Measurements from ENCODE around the gene DEPDC5. TPM values are rescaled to one million over a fixed set of nuclear protein-coding genes. Genes with fewer than 3 reads are reported as not detected.
"Not testable (repeated sequence)": the region's sequence is repeated elsewhere in the genome, so short reads cannot be mapped to it uniquely, and the experiment has no call there.

The DEPDC5 gene
- total RNA-seq, 2 experiments from 2014 or later: 33.8 to 39.3 TPM

DNA sequence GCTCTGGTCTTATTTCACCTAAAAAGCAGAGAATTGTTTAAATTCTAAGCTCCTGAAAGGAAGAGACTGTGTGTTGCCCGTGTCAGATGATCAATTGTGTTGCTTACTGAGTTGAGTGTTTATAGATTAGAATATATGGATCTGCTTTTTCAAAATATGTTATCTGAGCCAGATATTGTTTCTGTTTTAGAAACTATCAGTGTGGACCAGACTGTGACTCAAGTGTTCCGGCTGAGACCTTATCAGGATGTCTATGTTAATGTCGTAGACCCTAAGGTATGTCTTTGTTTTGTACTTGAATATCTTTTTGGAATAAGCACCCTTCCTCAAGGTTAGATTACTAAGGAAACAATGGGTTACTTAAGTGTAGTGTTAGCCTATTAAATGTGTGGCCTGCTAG, 11.0 kb downstream of the DEPDC5 start:
- no peak for DNase-seq
- no peak overlapping the region for H3K27ac Mint-ChIP-seq
- no peaks in the 10 kb centered on the region for H3K27me3 Mint-ChIP-seq
- H3K9me3 Mint-ChIP-seq: no peaks in the 10 kb centered on the region
- H3K36me3 Mint-ChIP-seq: peaks cover 35% of the 10 kb centered on the region
- H3K4me1 Mint-ChIP-seq: peaks cover 2% of the 10 kb centered on the region
- no peak overlapping the region for H3K4me3 Mint-ChIP-seq

DNA sequence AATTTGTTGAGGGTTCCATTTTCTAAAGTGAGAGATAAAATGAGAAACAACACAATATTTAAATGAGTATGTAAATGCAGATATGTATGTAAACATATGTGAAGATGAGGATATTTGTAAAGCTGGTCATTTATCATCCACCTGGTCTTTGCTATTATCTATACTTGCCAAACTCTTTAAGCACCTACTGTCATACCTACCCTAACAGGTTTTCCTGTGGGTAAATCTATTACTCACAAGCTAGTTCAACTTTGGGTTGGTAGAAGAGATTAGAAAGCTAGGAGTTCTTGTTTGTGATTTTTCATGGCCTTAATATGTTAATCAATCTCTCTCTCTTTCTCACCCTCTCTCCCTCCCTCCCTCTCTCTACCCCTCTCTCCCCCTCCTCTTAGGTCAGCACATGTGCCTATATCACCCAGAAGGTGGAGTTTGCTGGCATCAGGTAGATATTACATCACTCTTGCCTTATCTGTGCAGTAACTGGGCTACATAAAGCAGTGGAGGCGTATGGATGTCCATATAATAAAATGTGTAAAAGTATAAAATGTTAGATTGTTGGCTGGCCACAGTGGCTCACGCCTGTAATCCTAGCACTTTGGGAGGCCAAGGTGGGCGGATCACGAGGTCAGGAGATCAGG, 14.7 kb downstream of the DEPDC5 start:
- Mint-ChIP-seq H3K27ac (peak overlapping the region; percentile 66), H3K4me3 (no peak overlapping the region)
- no peak for DNase-seq

DNA sequence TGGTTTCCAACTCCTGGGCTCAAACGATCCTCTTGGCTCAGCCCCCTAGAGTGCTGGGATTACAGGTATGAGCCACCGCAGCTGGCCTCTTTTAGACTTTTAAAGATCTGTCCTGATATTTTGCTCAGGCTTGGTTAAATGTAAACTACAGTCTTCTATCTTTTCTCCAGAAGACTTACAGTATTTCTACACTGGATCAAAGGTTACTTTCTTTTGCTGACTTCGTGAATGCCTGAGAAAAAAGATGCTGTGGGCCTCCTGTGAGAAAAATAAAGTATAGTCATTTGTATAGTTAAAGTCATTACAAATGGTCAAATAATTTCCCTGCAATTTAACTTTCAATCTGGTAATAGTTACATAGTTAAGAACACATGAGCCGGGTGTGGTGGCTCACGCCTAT, 19.6 kb downstream of the DEPDC5 start:
- H3K27me3 Mint-ChIP-seq: no peaks in the 10 kb centered on the region
- H3K4me3 Mint-ChIP-seq: no peak overlapping the region
- no peaks in the 10 kb centered on the region for H3K9me3 Mint-ChIP-seq
- no peak overlapping the region for H3K27ac Mint-ChIP-seq
- peaks cover 16% of the 10 kb centered on the region for H3K36me3 Mint-ChIP-seq
- H3K4me1 Mint-ChIP-seq: peaks cover 2% of the 10 kb centered on the region
- DNase-seq: no peak

More for the DNA sequence above, 14.7 kb downstream of the DEPDC5 start:
- Mint-ChIP-seq H3K9me3 (no peaks in the 10 kb centered on the region), H3K27me3 (no peaks in the 10 kb centered on the region), H3K36me3 (peaks cover 27% of the 10 kb centered on the region), H3K4me1 (peaks cover 2% of the 10 kb centered on the region)

DNA sequence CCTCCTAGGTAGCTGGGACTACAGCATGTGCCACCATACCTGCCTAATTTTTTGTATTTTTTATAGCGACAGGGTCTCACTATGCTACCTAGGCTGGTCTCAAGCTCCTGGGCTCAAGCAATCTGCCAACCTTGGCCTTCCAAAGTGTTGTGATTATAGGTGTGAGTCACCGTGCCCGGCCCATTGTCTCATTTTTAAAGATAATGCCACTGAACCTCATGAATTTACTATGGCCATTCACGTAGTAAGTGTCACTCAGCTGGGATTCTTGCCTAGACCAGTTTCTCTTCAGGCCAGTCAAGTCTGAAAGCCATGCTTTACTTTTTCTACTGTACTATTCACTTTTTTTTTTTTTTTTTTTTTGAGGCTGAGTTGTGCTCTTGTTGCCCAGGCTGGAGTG, 22.4 kb downstream of the DEPDC5 start:
- Mint-ChIP-seq H3K27me3 (no peaks in the 10 kb centered on the region), H3K27ac (no peak overlapping the region), H3K4me3 (no peak overlapping the region), H3K9me3 (no peaks in the 10 kb centered on the region), H3K36me3 (peaks cover 8% of the 10 kb centered on the region), H3K4me1 (no peaks in the 10 kb centered on the region)
- DNase-seq: no peak

DNA sequence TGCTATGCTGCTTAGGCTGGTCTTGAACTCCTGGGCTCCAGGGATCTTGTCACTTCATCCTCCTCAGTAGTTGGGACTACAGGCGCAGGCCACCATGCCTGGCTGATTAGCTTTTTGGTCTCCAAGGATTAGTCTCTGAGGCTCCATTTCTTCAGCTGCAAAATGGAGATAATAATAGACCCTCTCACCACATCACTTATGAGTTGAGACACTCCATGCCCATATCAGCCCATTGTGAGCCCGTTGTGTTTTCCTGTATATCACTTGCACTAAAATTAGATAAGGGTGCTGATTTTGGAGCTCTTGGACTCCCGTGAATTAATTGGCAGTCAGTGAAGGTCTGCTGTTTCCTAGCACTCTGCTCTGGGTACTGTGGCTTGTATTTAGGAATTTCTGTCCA, 36.0 kb downstream of the DEPDC5 start:
- Mint-ChIP-seq H3K27me3 (no peaks in the 10 kb centered on the region), H3K4me1 (peaks cover 8% of the 10 kb centered on the region), H3K36me3 (peaks cover 9% of the 10 kb centered on the region), H3K27ac (no peak overlapping the region), H3K9me3 (no peaks in the 10 kb centered on the region), H3K4me3 (no peak overlapping the region)
- no peak for DNase-seq

DNA sequence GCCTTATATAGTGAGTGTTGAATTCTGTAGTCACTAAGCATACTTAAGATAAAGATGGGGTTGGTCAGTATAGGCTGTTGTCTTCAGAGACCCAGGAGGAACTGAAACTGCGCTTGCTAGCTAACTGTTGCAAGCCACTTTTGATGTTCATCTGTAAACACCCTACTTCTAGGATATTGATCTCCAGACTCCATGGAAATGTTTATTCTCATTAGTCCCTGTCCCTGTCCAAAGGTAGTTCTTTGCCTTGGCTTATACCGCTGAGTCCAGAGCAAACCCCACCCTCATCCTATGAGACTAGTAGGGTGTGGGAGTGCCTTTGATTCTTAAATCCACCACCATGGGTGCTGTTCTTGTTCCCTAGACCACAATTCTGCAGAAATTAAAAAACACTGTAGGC, 36.4 kb downstream of the DEPDC5 start:
- Mint-ChIP-seq H3K4me1 (peaks cover 8% of the 10 kb centered on the region), H3K36me3 (peaks cover 9% of the 10 kb centered on the region), H3K27me3 (no peaks in the 10 kb centered on the region), H3K9me3 (no peaks in the 10 kb centered on the region), H3K4me3 (no peak overlapping the region), H3K27ac (no peak overlapping the region)
- DNase-seq: no peak

DNA sequence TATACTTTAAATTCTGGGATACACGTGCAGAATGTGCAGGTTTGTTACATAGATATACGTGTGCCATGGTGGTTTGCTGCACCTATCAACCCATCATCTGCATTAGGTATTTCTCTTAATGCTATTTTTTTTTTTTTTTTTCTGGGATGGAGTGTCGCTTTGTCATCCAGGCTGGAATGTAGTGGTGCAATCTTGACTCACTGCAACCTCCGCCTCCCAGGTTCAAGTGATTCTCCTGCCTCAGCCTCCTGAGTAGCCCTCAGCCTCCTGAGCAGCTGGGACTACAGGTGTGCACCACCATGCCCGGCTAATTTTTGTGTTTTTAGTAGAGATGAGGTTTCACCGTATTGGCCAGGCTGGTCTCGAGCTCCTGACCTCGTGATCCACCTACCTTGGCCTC, 45.5 kb downstream of the DEPDC5 start:
- DNase-seq, H3K27me3 Mint-ChIP-seq, H3K4me1 Mint-ChIP-seq, H3K4me3 Mint-ChIP-seq, H3K27ac Mint-ChIP-seq, H3K9me3 Mint-ChIP-seq: not testable (repeated sequence)
- H3K36me3 Mint-ChIP-seq: peaks cover 17% of the 10 kb centered on the region

DNA sequence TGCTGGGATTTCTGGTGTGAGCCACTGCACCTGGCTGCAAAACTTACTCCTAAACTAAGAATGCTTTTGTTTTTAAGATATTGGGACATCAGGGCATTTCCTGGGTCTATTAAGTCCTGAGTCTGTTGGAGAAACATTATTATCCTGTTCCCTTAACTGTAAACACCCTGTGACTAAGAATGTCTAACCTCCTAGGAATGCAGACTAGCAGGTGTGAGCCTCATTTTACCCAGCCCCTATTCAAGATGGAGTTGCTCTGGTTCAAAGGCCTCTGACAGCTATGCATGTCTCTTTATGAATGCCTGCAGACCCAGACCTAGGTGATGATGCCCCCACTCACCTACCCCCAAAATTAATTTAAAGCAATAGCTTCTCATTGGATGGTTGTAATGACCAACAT, 46.2 kb downstream of the DEPDC5 start:
- no peak for DNase-seq
- Mint-ChIP-seq H3K9me3 (no peaks in the 10 kb centered on the region), H3K27me3 (no peaks in the 10 kb centered on the region), H3K36me3 (peaks cover 18% of the 10 kb centered on the region), H3K4me1 (no peaks in the 10 kb centered on the region), H3K4me3 (no peak overlapping the region), H3K27ac (no peak overlapping the region)

DNA sequence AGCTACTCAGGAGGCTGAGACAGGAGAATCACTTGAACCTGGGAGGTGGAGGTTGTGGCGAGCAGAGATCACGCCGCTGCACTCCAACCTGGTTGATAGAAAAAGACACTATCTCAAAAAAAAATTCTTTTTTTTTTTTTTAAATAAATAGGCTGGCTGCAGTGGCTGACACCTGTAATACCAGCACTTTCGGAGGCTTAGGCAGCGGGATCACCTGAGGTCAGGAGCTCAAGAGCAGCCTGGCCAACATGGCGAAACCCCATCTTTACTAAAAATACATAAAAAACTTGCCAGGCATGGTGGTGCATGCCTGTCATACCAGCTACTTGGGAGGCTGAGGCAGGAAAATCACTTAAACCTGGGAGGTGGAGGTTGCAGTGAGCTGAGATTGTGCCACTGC, 47.0 kb downstream of the DEPDC5 start:
- not testable (repeated sequence) for H3K4me1 Mint-ChIP-seq, H3K9me3 Mint-ChIP-seq, H3K27ac Mint-ChIP-seq, DNase-seq, H3K4me3 Mint-ChIP-seq, H3K27me3 Mint-ChIP-seq
- H3K36me3 Mint-ChIP-seq: peaks cover 21% of the 10 kb centered on the region

DNA sequence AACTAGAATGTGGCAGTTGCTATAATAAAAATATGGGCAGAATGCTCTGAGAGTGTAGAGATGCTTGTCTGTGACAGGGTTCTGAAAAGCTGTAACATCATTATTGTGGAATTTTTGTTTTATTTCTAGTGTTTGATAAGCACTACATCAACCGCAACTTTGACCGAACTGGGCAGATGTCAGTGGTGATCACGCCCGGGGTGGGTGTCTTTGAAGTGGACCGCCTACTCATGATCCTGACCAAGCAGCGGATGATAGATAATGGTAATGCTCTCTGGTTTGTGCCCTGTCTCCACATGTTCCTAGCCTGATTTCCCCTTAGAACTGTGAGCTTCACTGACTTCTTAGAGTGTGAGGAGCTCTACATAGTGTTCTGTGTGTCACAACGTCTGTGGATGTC, 48.8 kb downstream of the DEPDC5 start:
- H3K36me3 Mint-ChIP-seq: peaks cover 23% of the 10 kb centered on the region
- no peak overlapping the region for H3K27ac Mint-ChIP-seq
- no peaks in the 10 kb centered on the region for H3K27me3 Mint-ChIP-seq
- no peak overlapping the region for H3K4me3 Mint-ChIP-seq
- no peak for DNase-seq
- H3K9me3 Mint-ChIP-seq: no peaks in the 10 kb centered on the region
- H3K4me1 Mint-ChIP-seq: no peaks in the 10 kb centered on the region

DNA sequence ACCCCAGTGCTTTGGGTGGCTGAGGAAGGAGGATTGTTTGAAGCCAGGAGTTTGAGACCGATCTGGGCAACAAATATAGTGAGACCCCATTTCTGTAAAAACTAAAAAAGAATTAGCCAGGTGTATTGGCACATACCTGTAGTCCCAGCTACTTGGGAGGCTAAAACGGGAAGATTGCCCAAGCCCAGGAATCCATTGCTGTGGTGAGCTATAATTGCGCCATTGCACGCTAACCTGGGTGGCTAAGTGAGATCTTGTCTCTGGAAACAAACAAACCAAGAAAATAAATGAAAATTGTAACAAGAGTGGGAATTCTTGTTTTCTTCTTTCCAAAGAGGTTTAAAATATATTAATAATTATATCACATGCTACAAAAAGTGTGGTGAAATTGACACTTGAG, 52.9 kb downstream of the DEPDC5 start:
- H3K4me1 Mint-ChIP-seq: no peaks in the 10 kb centered on the region
- H3K27ac Mint-ChIP-seq: no peak overlapping the region
- DNase-seq: no peak
- no peak overlapping the region for H3K4me3 Mint-ChIP-seq
- H3K36me3 Mint-ChIP-seq: peaks cover 34% of the 10 kb centered on the region
- H3K27me3 Mint-ChIP-seq: no peaks in the 10 kb centered on the region
- no peaks in the 10 kb centered on the region for H3K9me3 Mint-ChIP-seq

DNA sequence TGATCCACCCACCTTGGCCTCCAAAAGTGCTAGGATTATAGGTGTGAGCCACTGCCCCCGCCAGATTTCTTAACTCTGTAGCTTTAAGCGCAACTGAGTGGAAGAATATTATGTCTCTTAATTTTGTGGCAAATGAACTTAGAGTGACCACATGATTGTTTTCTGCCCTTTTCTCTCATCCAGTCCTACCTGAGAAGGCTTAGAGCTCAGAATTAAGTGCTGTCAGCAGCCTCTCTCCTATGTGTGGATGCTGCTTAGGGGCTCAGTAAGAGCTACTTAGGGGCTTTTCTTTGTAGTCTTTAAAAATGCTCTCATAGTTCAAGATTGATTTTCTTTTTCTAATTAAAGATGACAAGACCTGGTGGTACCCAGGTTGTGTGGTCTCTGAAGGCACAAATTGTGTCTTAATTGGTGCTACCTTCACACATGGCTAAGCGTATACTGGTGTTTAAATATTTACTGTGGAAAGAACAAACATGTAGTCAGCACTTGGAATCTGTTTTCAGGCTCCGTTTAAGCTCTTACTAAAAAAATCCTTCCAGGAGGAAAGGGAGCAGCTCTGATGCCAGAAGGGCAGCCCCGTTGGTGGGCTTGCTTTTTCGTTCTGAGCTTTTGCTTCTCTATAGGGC, 59.3 kb downstream of the DEPDC5 start:
- Mint-ChIP-seq H3K27me3 (no peaks in the 10 kb centered on the region), H3K9me3 (no peaks in the 10 kb centered on the region), H3K4me3 (no peak overlapping the region), H3K27ac (no peak overlapping the region), H3K4me1 (peaks cover 3% of the 10 kb centered on the region), H3K36me3 (peaks cover 37% of the 10 kb centered on the region)
- no peak for DNase-seq

DNA sequence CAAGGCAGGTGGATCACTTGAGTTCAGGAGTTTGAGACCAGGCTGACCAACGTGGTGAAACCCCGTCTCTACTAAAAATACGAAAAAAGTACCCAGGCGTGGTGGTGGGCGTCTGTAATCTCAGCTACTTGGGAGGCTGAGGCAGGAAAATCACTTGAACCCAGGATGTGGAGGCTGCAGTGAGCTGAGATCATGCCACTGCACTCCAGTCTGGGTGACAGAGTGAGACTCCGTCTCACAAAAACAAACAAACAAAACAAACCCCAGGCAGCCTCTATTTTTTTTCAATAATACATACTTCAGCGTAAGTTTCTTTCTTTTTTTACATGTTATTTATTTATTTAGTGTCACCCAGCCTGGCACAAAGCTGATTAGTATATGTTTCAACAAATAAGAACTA, 60.1 kb downstream of the DEPDC5 start:
- peaks cover 11% of the 10 kb centered on the region for H3K4me1 Mint-ChIP-seq
- not testable (repeated sequence) for H3K27ac Mint-ChIP-seq

DNA sequence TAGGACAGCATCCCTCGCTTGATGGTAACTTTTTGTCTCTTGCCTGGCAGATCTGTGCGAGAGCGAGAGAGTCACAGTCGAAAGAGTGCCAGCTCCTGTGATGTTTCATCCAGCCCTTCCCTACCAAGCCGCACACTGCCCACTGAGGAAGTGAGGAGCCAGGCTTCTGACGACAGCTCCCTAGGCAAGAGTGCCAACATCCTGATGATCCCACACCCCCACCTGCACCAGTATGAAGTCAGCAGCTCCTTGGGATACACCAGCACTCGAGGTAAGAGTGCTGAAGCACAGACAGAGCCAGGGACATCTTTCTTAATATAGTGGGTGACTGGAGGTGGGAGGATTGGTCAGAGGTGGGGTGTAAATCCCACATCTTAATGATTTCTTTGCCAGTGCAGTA, 61.1 kb downstream of the DEPDC5 start:
- peaks cover 52% of the 10 kb centered on the region for H3K36me3 Mint-ChIP-seq
- no peak overlapping the region for H3K27ac Mint-ChIP-seq
- peaks cover 13% of the 10 kb centered on the region for H3K4me1 Mint-ChIP-seq
- no peak overlapping the region for H3K4me3 Mint-ChIP-seq
- no peaks in the 10 kb centered on the region for H3K9me3 Mint-ChIP-seq
- no peaks in the 10 kb centered on the region for H3K27me3 Mint-ChIP-seq
- no peak for DNase-seq

More for the DNA sequence above, 60.1 kb downstream of the DEPDC5 start:
- H3K4me3 Mint-ChIP-seq, DNase-seq, H3K9me3 Mint-ChIP-seq, H3K27me3 Mint-ChIP-seq: not testable (repeated sequence)
- peaks cover 45% of the 10 kb centered on the region for H3K36me3 Mint-ChIP-seq

DNA sequence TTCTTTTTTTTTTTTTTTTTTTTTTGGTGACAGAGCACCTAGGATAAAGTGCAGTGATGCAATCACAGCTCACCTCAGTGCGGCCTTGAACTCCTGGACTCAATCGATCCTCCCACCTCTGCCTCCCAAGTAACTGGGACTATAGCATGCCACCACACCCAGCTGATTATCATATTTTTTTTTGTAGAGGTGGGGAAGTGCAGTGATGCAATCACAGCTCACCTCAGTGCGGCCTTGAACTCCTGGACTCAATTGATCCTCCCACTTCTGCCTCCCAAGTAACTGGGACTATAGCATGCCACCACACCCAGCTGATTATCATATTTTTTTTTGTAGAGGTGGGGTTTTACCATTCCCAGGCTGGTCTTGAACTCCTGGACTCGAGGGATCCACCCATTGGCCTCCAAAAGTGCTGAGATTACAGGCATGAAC, 61.6 kb downstream of the DEPDC5 start:
- H3K36me3 Mint-ChIP-seq: peaks cover 51% of the 10 kb centered on the region

DNA sequence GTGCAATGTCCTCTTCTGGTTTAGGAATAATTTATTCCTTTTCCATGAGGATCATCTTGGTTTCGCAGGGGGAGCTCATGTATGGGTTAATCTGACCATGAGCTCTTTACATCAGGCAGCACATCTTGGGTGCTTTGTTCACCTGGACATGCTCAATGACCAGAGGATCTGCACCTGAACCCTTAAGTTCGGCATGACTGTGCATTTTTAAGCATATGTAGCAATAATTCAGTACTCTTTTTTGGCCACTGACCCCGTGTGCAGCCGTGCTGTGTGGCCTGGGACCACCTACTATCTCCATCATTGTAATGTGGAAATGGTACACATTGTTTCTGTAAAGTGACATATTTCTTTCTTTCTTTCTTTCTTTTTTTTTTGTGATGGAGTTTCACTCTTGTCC, 62.9 kb downstream of the DEPDC5 start:
- Mint-ChIP-seq H3K36me3 (peaks cover 45% of the 10 kb centered on the region), H3K27ac (no peak overlapping the region), H3K4me1 (peaks cover 13% of the 10 kb centered on the region), H3K27me3 (no peaks in the 10 kb centered on the region), H3K9me3 (no peaks in the 10 kb centered on the region), H3K4me3 (no peak overlapping the region)
- no peak for DNase-seq

More for the DNA sequence above, 61.6 kb downstream of the DEPDC5 start:
- DNase-seq, H3K27me3 Mint-ChIP-seq, H3K4me3 Mint-ChIP-seq, H3K9me3 Mint-ChIP-seq, H3K27ac Mint-ChIP-seq: not testable (repeated sequence)
- H3K4me1 Mint-ChIP-seq: peaks cover 13% of the 10 kb centered on the region

All from activated naive CD8-positive, alpha-beta T cell treated with anti-CD3 and anti-CD28 coated beads for 36 hours (primary cell).